ENCODE results near the gene FOXRED1.

GRCh38 chr11:126277322-126277721, 8.4 kb downstream of the FOXRED1 start:
- TF ChIP-seq POLR2A (IDR thresholded peaks at IDR 0.05) (no peak), CTCF (IDR thresholded peaks at IDR 0.05) (no peak)

Measured in body of pancreas (tissue), 4 donors.